NCI-H187 (cell line): ENCODE data around the gene RHBDF1.

Experiments used
- DNase-seq, 2 experiments: peaks; one replicate each; lab custom pipeline; 2025; lab: John Stamatoyannopoulos, UW

RHBDF1 gene, protein sequence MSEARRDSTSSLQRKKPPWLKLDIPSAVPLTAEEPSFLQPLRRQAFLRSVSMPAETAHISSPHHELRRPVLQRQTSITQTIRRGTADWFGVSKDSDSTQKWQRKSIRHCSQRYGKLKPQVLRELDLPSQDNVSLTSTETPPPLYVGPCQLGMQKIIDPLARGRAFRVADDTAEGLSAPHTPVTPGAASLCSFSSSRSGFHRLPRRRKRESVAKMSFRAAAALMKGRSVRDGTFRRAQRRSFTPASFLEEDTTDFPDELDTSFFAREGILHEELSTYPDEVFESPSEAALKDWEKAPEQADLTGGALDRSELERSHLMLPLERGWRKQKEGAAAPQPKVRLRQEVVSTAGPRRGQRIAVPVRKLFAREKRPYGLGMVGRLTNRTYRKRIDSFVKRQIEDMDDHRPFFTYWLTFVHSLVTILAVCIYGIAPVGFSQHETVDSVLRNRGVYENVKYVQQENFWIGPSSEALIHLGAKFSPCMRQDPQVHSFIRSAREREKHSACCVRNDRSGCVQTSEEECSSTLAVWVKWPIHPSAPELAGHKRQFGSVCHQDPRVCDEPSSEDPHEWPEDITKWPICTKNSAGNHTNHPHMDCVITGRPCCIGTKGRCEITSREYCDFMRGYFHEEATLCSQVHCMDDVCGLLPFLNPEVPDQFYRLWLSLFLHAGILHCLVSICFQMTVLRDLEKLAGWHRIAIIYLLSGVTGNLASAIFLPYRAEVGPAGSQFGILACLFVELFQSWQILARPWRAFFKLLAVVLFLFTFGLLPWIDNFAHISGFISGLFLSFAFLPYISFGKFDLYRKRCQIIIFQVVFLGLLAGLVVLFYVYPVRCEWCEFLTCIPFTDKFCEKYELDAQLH

GRCh38 chr16:72561-73548 lies at the start of gene RHBDF1:
Gene RHBDF1 (minus strand): TSS chr16:72631. CDS start chr16:65015, 7,616 bp downstream.
- DNase-seq = no peak

DNA sequence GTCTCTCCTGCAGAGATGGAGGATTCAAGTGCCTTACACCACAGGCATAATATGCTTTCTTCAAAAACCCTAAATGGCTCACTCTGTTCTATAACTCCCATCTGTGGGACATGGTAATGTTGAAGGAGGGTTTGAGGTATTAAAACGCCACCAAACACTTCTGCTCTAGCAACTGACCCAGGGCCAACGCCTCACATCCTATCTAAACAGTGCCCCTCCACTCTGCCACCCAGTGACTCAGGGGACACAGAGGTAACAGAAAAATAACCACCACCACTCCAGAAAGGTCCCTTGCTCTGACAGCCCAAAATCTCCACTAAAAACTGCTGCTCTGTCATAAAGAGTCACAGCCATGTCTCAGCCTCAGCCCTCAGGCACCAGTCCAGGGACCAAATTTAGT lies 48.3 kb upstream of the RHBDF1 start:
- no peak for DNase-seq

GRCh38 chr16:119835-120491 lies 47.5 kb upstream of the RHBDF1 start:
- no peak for DNase-seq

DNA sequence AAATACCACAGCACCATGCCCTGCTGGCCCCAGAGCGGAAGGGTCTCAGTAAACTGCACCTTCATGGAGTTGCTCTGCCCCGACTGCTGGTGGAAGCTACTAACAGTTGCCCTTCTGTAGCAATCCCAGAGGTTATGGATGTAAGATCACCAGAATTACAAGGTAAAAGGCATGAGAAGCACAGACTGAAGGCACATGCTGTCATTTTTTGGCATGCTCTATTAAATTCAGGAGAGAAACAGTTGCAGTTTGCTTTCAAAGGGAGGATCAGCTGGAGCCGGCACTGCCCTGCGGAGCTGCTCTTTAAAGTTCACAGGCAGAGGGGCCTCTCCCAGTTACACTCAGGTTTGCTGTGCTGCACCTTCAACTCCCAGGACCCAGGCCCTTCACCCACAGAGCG lies 46.9 kb upstream of the RHBDF1 start:
- no peak for DNase-seq

DNA sequence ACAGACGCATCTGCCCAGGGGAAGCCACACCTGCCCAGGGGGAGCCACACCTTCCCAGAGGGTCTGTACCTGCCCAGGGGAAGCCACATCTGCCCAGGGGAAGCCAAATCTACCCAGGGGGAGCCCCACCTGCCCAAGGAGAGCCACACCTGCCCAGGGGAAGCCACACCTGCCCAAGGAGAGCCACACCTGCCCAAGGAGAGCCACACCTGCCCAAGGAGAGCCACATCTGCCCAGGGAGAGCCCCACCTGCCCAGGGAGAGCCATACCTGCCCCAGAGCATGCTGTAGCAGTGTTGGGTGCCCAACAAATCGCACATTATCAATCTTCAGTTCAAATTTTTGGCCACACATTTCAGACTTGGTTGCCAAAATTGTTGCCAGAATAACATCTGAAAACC lies 46.4 kb upstream of the RHBDF1 start:
- peak in 1 of 2 experiments; percentile 28 for DNase-seq

GRCh38 chr16:117379-118365 lies 45.2 kb upstream of the RHBDF1 start:
- peak; percentile 70 to 82 for DNase-seq

- no peak for DNase-seq
Measured at GRCh38 chr16:116015-116414, 43.6 kb upstream of the RHBDF1 start.

DNA sequence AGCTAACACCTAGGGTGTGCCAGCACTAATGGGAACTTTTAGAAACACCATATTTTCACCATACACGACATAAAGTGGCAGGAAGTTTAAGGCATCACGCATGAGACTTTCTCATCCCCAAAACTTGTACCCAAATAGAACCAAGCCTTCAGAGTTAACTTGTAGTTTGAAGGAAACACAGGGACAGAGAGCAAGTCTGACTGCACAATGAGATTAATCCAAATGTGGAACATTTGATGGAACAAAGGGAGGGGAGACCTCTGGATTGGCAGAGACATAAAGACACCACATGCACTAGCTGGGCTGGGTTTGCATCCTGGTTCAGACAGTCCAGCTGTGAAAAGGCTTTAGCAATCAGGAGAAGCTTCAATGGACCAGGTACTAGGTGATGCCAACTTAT lies 41.9 kb upstream of the RHBDF1 start:
- no peak for DNase-seq

GRCh38 chr16:112153-112840 lies 39.9 kb upstream of the RHBDF1 start:
- DNase-seq = no peak

GRCh38 chr16:106623-107324 lies 34.3 kb upstream of the RHBDF1 start:
- peak; percentile 31 to 80 for DNase-seq

GRCh38 chr16:105521-105920 lies 33.1 kb upstream of the RHBDF1 start:
- DNase-seq = no peak

- no peak for DNase-seq
Measured at GRCh38 chr16:104928-105327, 32.5 kb upstream of the RHBDF1 start.

DNA sequence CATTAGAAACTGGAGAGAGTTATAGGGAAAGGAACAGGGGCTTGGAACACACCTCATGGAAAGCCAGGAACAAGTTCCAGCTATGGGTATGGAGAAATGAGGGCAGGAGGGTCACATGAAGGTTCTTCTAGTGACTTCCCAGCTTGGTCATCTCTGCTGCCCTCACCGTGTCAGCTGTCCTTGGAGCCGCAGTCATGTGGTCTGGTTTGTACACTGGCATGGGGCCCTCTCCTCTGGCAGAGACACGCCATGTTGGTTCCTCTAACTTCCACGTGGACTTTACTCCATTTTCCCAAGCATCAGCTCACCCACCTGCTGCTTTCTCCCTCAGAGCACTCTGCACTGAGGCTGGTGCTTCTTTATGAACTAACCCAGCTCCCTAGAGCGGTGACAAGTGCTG lies 31.9 kb upstream of the RHBDF1 start:
- DNase-seq = no peak

GRCh38 chr16:102060-102855 lies 29.8 kb upstream of the RHBDF1 start:
- DNase-seq = no peak

- DNase-seq = no peak
Measured at GRCh38 chr16:101586-101985, 29.2 kb upstream of the RHBDF1 start.

DNA sequence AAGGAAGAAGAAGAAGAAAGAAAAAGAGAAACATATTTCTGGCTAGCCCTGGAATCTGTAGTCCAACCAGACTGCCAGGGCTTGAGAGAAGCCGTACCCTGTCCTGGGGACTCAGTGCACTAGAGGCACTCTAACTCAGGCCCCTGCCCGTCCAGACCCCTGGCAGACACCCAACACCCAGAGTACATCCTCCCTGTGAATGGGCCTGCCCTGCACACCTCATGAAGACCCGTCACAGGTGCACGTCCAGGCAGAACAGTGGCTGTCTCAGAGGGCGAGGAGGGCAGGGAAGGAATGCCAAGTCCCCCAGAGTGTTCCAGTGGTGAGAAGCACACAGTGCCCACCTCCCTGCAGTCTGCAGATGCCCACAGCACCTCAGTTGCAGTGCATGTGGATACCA lies 28.6 kb upstream of the RHBDF1 start:
- DNase-seq = no peak

- no peak for DNase-seq
Measured at GRCh38 chr16:97822-98221, 25.4 kb upstream of the RHBDF1 start.

DNA sequence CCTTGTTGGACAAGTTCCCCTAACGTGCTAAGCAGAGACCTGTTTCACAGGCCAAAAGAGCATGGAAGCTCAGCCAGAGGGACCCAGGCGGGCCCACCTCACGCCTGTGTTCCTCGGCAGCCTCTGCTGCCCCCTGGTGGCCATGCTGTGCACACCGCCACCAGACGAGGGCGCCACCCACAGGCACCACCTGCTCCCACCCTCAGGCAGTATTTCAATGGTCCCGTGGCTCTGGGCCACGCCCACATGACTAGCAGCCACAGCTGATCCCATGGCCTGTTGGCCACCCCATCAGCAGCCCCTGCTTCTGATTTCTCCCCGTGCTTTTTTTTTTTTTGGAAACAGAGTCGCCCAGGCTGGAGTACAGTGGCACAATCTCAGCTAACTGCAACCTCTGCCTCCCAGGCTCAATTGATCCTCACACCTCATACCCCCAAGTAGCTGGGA lies 24.5 kb upstream of the RHBDF1 start:
- DNase-seq = peak; percentile 77 to 88
